Measurements from ENCODE around the gene EXOSC9. TPM values are rescaled to one million over a fixed set of nuclear protein-coding genes. Genes with fewer than 3 reads are reported as not detected.

Gene EXOSC9
- total RNA-seq, 1 donor: 25.9 TPM

DNA sequence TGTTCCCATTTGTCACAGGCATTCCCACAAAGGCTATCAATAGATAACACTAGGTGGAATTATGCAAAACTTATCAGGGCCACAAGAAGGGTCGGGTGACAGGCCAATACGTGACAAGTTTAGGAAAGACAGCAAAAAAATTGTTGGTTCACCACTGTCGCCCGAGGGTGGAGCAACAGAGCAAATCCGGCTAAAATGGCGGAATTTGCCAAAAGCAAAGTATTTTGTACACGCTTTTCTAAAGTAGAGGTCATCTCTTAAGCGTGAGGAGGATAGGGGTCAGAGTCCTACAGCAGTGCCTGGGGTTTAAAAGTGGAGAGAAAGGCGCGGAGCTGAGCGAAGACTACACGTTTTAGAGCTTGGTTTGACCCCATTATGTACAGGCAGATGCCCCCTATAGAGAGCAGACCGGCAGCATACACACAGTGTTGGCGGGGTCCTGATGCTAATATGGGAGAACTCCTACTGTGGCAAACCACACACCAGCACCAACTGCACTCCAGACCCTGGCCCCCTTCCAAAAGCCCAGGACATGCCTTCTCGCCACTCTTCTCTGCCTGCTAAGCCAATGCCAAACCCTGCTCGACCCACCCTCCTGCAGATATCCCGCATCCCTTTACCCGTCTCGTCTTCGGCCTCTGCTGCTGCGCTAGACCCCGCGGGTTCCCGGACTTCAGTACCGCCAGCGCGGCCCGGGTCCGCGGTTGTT is 21.8 kb downstream of the EXOSC9 start:
- DNase-seq (ENCODE audit: low read depth in 2 of 3, low spot score in 2 of 3): peak in 2 of 3 donors; percentile 64 to 70

- DNase-seq (ENCODE audit: low read depth in 2 of 3, low spot score in 2 of 3): peak; percentile 91 to 98 (median 96)
These were observed 22.5 kb downstream of the EXOSC9 start, which contains the start of gene CCNA2 for GRCh38 chr4:121823505-121824170. Gene CCNA2, minus strand, starts transcription at chr4:121823883. Its CDS starts 255 bp downstream, at chr4:121823628.

- no peak for DNase-seq (ENCODE audit: low read depth in 2 of 3, low spot score in 2 of 3)
These were observed 23.0 kb downstream of the EXOSC9 start for GRCh38 chr4:121824171-121824527.

DNA sequence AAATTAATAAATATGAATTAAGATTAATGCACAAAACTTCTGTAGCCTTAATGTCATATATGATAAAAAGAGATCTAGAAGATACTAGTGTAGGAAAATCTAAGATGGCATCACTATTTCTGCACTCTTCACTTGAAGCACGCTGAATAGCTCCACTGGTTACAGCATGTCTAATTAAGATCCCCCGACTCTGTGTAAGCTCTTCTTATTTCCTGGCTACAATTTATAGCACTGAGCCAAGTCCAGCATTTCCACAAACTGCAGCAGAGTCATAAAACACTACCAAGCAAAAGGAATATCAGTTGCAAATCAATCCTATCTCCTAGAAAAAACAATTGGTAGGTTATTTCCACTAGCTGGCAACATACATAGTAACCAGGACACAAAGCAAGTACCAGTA is 23.8 kb downstream of the EXOSC9 start:
- DNase-seq (ENCODE audit: low read depth in 2 of 3, low spot score in 2 of 3): no peak

- no peak for DNase-seq (ENCODE audit: low read depth in 2 of 3, low spot score in 2 of 3)
These were observed 26.7 kb downstream of the EXOSC9 start for GRCh38 chr4:121827853-121828252.

DNA sequence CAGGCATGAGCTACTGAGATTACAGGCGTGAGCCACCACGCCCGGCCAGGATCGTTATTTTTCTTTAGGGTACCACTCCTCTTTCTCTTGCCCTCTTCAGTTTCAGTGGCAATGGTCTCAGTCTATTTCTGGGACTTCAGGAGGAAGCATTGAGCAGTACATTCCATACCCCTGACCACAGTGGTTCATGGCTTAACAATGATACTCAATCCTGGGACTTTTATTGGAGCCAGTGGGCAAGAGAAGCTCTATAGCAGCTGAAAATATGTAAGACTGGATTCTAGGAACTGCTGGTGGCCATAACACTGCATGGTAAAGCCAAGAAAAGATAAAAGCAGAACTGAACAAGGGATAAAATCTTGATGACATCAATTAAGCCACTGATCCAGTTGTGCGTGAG is 28.4 kb downstream of the EXOSC9 start:
- DNase-seq (ENCODE audit: low read depth in 2 of 3, low spot score in 2 of 3): no peak

- DNase-seq (ENCODE audit: low read depth in 2 of 3, low spot score in 2 of 3): no peak
These were observed 37.0 kb downstream of the EXOSC9 start for GRCh38 chr4:121838136-121838535.

DNA sequence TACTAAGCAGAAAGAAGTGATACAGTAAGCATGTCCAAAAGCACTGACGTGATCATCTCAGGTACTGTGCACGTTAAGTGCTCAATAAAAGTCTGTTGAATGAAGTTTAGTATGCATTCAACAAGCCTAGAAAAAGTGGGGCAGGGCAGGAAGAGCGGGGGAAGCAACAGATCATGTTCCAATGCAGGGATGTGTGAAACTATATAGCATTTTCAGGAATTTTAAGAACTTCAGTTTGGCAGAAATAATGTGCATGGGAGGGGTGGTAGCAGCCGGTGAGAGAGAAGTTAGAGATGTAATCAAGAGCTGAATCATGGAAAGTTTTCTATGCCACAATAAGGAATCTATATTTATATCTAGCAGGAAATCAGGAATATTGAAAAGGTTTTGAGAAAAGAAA is 41.7 kb downstream of the EXOSC9 start:
- no peak for DNase-seq (ENCODE audit: low read depth in 2 of 3, low spot score in 2 of 3)

DNA sequence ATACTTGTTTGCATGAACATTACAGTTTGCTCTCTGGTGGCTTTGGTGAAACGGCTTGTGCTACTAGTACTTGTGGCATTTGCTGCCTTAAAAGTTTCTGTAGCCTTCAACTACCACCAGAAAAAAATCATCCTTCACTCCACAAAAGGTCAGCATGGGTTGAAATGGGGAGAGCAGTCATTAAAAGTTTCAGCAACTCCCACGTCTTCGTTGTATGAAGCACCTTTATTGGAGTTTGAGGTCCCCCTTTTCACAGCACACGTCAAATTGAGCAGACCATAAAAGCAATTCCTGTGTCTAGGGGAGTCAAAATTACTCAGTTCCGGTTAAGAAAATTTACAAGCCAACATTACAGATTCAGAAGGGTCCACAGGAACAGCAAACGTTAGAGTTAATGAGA is 45.5 kb downstream of the EXOSC9 start:
- DNase-seq (ENCODE audit: low read depth in 2 of 3, low spot score in 2 of 3): no peak

- DNase-seq (ENCODE audit: low read depth in 2 of 3, low spot score in 2 of 3): no peak
These were observed 50.2 kb downstream of the EXOSC9 start for GRCh38 chr4:121851354-121851753.

DNA sequence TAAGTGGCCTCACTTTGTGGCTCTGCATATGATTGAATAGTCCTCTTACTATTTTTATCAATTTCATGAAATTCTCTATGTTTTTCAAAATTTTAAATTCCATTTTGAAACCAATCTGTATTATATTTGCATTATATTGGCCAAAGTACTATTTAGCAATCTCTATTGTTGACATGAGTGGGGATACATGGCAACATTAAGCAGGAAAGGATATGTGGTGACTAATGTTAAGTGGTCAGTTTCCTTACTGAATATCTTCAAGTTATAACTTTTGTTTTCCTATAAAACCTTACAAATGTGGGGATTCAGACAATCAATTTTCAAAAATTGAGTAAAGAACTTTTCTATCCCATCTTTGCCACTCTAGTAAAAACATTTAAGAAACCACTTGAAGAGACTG is 59.0 kb downstream of the EXOSC9 start:
- no peak for DNase-seq (ENCODE audit: low read depth in 2 of 3, low spot score in 2 of 3)

DNA sequence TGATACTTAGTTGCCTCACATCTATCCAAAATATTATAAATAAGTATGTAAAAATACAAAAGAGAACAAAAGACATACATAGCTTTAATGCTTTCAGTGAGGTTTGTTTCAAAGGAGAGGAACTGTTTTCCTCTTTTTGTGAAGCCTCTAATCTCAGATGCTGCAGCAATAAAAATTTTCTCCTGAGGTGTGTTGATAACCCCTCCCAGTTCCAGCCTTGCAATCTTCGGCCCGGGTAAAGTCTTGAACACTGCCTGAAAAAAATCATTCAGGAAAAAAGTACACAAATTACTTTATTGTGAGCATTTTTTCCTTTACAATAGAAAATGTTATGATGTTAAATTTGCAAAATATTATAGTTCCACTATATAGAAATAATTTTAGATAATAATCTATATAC is 60.3 kb downstream of the EXOSC9 start:
- DNase-seq (ENCODE audit: low read depth in 2 of 3, low spot score in 2 of 3): no peak

DNA sequence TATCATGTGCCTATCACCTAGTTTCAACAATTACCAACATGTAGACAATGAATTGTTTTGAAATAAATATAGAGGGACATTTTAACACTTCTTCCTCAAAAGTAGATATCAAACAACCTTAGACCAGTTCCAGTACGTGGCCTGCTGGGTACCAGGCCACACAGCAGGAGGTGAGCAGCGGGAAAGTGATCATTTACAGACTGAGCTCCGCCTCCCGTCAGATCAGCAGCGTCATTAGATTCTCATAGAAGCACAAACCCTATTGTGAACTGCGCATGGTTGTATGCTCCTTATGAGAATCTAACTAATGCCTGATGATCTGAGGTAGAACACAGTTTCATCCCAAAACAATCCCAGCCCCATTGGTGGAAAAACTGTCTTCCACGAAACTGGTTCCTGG is 62.7 kb downstream of the EXOSC9 start:
- no peak for DNase-seq (ENCODE audit: low read depth in 2 of 3, low spot score in 2 of 3)

Other genes with a start within 250 kb of the EXOSC9 start
- gene ANXA5, start 104.3 kb upstream of the EXOSC9 start, total RNA-seq: 34.5 TPM
- gene SMIM43, start 36.2 kb upstream of the EXOSC9 start, total RNA-seq: under 0.01 TPM
- gene CCNA2, start 22.6 kb downstream of the EXOSC9 start, total RNA-seq: 4.6 TPM
- 6.2 TPM for gene BBS7, start 69.2 kb downstream of the EXOSC9 start, total RNA-seq
- not detected for gene TRPC3, start 150.7 kb downstream of the EXOSC9 start, total RNA-seq

All from hematopoietic multipotent progenitor cell (in vitro differentiated cells).